HEK293 (cell line): ENCODE results near the gene ENHO.
A peak's percentile ranks its signal among the peaks of the same experiment; 100 is the strongest.

Experiments used
- ATF2 ChIP-seq: fragments of 450-650 bp; formaldehyde crosslinking; IDR thresholded peaks from 2 replicates; pipeline ENCODE4 v1.5.1; 2016; ENCODE audit warnings: missing biosample characterization, missing genetic modification characterization, low read depth
- FEZF1 ChIP-seq: fragments of 450-650 bp; formaldehyde crosslinking; IDR thresholded peaks from 2 replicates; pipeline ENCODE4 v1.5.1; 2016; ENCODE audit warnings: missing biosample characterization, missing genetic modification characterization
- GFI1B ChIP-seq: fragments of 450-650 bp; formaldehyde crosslinking; IDR thresholded peaks from 2 replicates; pipeline ENCODE4 v1.5.1; 2016; ENCODE audit warnings: missing biosample characterization, missing genetic modification characterization
- IKZF3 ChIP-seq: fragments of 450-650 bp; IDR thresholded peaks from 2 replicates; pipeline ENCODE4 v1.5.0; 2018; ENCODE audit warnings: missing biosample characterization, mild to moderate bottlenecking, missing genetic modification characterization, moderate library complexity
- KLF10 ChIP-seq: fragments of 450-650 bp; IDR thresholded peaks from 2 replicates; pipeline ENCODE4 v1.5.1; 2018; ENCODE audit warnings: missing biosample characterization, mild to moderate bottlenecking, missing genetic modification characterization
- SALL2 ChIP-seq: fragments of 450-650 bp; formaldehyde crosslinking; IDR thresholded peaks from 2 replicates; pipeline ENCODE4 v1.5.0; 2017; ENCODE audit warnings: missing biosample characterization, mild to moderate bottlenecking, missing genetic modification characterization, borderline replicate concordance
- SCRT1 ChIP-seq: fragments of 450-650 bp; formaldehyde crosslinking; IDR thresholded peaks from 2 replicates; pipeline ENCODE4 v1.5.1; 2016; ENCODE audit warnings: missing biosample characterization, missing genetic modification characterization, borderline replicate concordance
- SP2 ChIP-seq: fragments of 450-650 bp; formaldehyde crosslinking; IDR thresholded peaks from 2 replicates; pipeline ENCODE4 v1.5.1; 2016; ENCODE audit warnings: missing biosample characterization, missing genetic modification characterization
- ZBTB1 ChIP-seq: fragments of 450-650 bp; formaldehyde crosslinking; IDR thresholded peaks from 2 replicates; pipeline ENCODE4 v1.5.1; 2016; ENCODE audit warnings: missing biosample characterization, missing genetic modification characterization
- ZIC2 ChIP-seq: fragments of 450-650 bp; formaldehyde crosslinking; IDR thresholded peaks from 2 replicates; pipeline ENCODE4 v1.5.1; 2016; ENCODE audit warnings: missing biosample characterization, missing genetic modification characterization
- ZNF10 ChIP-seq: fragments of 450-650 bp; formaldehyde crosslinking; IDR thresholded peaks from 2 replicates; pipeline ENCODE4 v1.5.1; 2017; ENCODE audit warnings: missing biosample characterization, missing genetic modification characterization
- ZNF121 ChIP-seq: fragments of 450-650 bp; formaldehyde crosslinking; IDR thresholded peaks from 2 replicates; pipeline ENCODE4 v1.5.1; 2016; ENCODE audit warnings: missing biosample characterization, missing genetic modification characterization
- ZNF133 ChIP-seq: fragments of 450-650 bp; formaldehyde crosslinking; IDR thresholded peaks from 2 replicates; pipeline ENCODE4 v1.5.1; 2016; ENCODE audit warnings: missing biosample characterization, missing genetic modification characterization
- ZNF157 ChIP-seq: fragments of 450-650 bp; formaldehyde crosslinking; IDR thresholded peaks from 2 replicates; pipeline ENCODE4 v1.5.1; 2016; ENCODE audit warnings: missing biosample characterization, missing genetic modification characterization
- ZNF214 ChIP-seq: fragments of 450-650 bp; formaldehyde crosslinking; IDR thresholded peaks from 2 replicates; pipeline ENCODE4 v1.5.1; 2017; ENCODE audit warnings: missing biosample characterization, mild to moderate bottlenecking, missing genetic modification characterization, borderline replicate concordance
- ZNF280D ChIP-seq: fragments of 450-650 bp; formaldehyde crosslinking; IDR thresholded peaks from 2 replicates; pipeline ENCODE4 v1.5.1; 2016; ENCODE audit warnings: missing biosample characterization, missing genetic modification characterization
- ZNF292 ChIP-seq: fragments of 450-650 bp; formaldehyde crosslinking; IDR thresholded peaks from 2 replicates; pipeline ENCODE4 v1.5.1; 2016; ENCODE audit warnings: low read depth, missing biosample characterization, missing genetic modification characterization, borderline replicate concordance
- ZNF341 ChIP-seq: fragments of 450-650 bp; formaldehyde crosslinking; IDR thresholded peaks from 2 replicates; pipeline ENCODE4; 2016; ENCODE audit warnings: low read depth, missing biosample characterization, missing genetic modification characterization
- ZNF391 ChIP-seq: fragments of 450-650 bp; formaldehyde crosslinking; IDR thresholded peaks from 2 replicates; pipeline ENCODE4 v1.5.1; 2016; ENCODE audit warnings: low read depth, missing biosample characterization, missing genetic modification characterization, borderline replicate concordance
- ZNF426 ChIP-seq: fragments of 450-650 bp; formaldehyde crosslinking; IDR thresholded peaks from 2 replicates; pipeline ENCODE4 v1.5.1; 2017; ENCODE audit warnings: missing biosample characterization, missing genetic modification characterization, mild to moderate bottlenecking, inconsistent platforms, moderate library complexity
- ZNF433 ChIP-seq: fragments of 450-650 bp; formaldehyde crosslinking; IDR thresholded peaks from 2 replicates; pipeline ENCODE4 v1.5.1; 2016; ENCODE audit warnings: missing biosample characterization, missing genetic modification characterization, low read depth
- ZNF501 ChIP-seq: fragments of 450-650 bp; formaldehyde crosslinking; IDR thresholded peaks from 2 replicates; pipeline ENCODE4 v1.5.1; 2016; ENCODE audit warnings: missing biosample characterization, missing genetic modification characterization
- ZNF530 ChIP-seq: fragments of 450-650 bp; formaldehyde crosslinking; IDR thresholded peaks from 2 replicates; pipeline ENCODE4 v1.5.1; 2016; ENCODE audit warnings: low read depth, missing biosample characterization, missing genetic modification characterization
- ZNF549 ChIP-seq: fragments of 450-650 bp; IDR thresholded peaks from 2 replicates; pipeline ENCODE4 v1.5.1; 2018; ENCODE audit warnings: missing biosample characterization, missing genetic modification characterization, mild to moderate bottlenecking, inconsistent platforms, moderate library complexity
- ZNF561 ChIP-seq: fragments of 450-650 bp; IDR thresholded peaks from 2 replicates; pipeline ENCODE4 v1.5.1; 2018; ENCODE audit warnings: missing biosample characterization, missing genetic modification characterization, borderline replicate concordance
- ZNF629 ChIP-seq: fragments of 450-650 bp; formaldehyde crosslinking; IDR thresholded peaks from 2 replicates; pipeline ENCODE4 v1.5.1; 2017; ENCODE audit warnings: missing biosample characterization, missing genetic modification characterization
- ZNF660 ChIP-seq: fragments of 450-650 bp; IDR thresholded peaks from 2 replicates; pipeline ENCODE4 v1.5.1; 2018; ENCODE audit warnings: missing biosample characterization, mild to moderate bottlenecking, missing genetic modification characterization
- ZNF777 ChIP-seq: fragments of 450-650 bp; formaldehyde crosslinking; IDR thresholded peaks from 2 replicates; pipeline ENCODE4 v1.5.1; 2017; ENCODE audit warnings: missing biosample characterization, missing genetic modification characterization, borderline replicate concordance
- ZNF785 ChIP-seq: fragments of 450-650 bp; formaldehyde crosslinking; IDR thresholded peaks from 2 replicates; pipeline ENCODE4 v1.5.1; 2016; ENCODE audit warnings: missing biosample characterization, missing genetic modification characterization
- ZNF791 ChIP-seq: fragments of 450-650 bp; formaldehyde crosslinking; IDR thresholded peaks from 2 replicates; pipeline ENCODE4 v1.5.1; 2016; ENCODE audit warnings: missing biosample characterization, missing genetic modification characterization
- ZSCAN18 ChIP-seq: fragments of 450-650 bp; formaldehyde crosslinking; IDR thresholded peaks from 2 replicates; pipeline ENCODE4 v1.5.1; 2016; ENCODE audit warnings: missing biosample characterization, missing genetic modification characterization
- TF ChIP-seq, protein P1 (sequence below): fragments of 450-650 bp; formaldehyde crosslinking; IDR thresholded peaks from 2 replicates; pipeline ENCODE4 v1.5.1; 2016; ENCODE audit warnings: missing biosample characterization, missing genetic modification characterization, low read depth

The ENHO gene

GRCh38 chr9:34479431-34479866, 43.3 kb downstream of the ENHO start (continued):
- TF ChIP-seq KLF10 (tag by site-specific recombination) (peak; percentile 44; the same call in 1 of the 2 replicates), ZNF629 (tag by site-specific recombination) (0 out of 2 replicates have a peak, but pooled peaks have one; percentile 23), ZNF791 (tag by site-specific recombination) (no peak), SALL2 (tag by site-specific recombination) (no peak), ATF2 (tag by site-specific recombination) (no peak), ZNF530 (no peak), ZNF785 (tag by site-specific recombination) (no peak), ZNF501 (0 out of 2 replicates have a peak, but pooled peaks have one; percentile 62), ZNF133 (tag by site-specific recombination) (no peak), ZNF292 (tag by site-specific recombination) (no peak), ZNF433 (tag by site-specific recombination) (no peak), ZBTB1 (tag by site-specific recombination) (no peak), ZNF121 (tag by site-specific recombination) (no peak), FEZF1 (tag by site-specific recombination) (peak; percentile 94), ZIC2 (tag by site-specific recombination) (no peak), ZNF549 (peak; percentile 46; the same call in 1 of the 2 replicates), SCRT1 (no peak), SP2 (no peak), ZNF391 (tag by site-specific recombination) (0 out of 2 replicates have a peak, but pooled peaks have one; percentile 61), ZNF660 (tag by site-specific recombination) (no peak), ZNF426 (tag by site-specific recombination) (no peak), ZNF341 (tag by site-specific recombination) (no peak), ZNF280D (tag by site-specific recombination) (no peak), ZNF777 (no peak), ZSCAN18 (no peak), ZNF561 (tag by site-specific recombination) (0 out of 2 replicates have a peak, but pooled peaks have one; percentile 47), ZNF157 (tag by site-specific recombination) (no peak), GFI1B (tag by site-specific recombination) (no peak), IKZF3 (tag by site-specific recombination) (0 out of 2 replicates have a peak, but pooled peaks have one; percentile 13), ZNF214 (tag by site-specific recombination) (no peak), ZNF10 (tag by site-specific recombination) (0 out of 2 replicates have a peak, but pooled peaks have one; percentile 10)
- TF ChIP-seq, protein P1, sequence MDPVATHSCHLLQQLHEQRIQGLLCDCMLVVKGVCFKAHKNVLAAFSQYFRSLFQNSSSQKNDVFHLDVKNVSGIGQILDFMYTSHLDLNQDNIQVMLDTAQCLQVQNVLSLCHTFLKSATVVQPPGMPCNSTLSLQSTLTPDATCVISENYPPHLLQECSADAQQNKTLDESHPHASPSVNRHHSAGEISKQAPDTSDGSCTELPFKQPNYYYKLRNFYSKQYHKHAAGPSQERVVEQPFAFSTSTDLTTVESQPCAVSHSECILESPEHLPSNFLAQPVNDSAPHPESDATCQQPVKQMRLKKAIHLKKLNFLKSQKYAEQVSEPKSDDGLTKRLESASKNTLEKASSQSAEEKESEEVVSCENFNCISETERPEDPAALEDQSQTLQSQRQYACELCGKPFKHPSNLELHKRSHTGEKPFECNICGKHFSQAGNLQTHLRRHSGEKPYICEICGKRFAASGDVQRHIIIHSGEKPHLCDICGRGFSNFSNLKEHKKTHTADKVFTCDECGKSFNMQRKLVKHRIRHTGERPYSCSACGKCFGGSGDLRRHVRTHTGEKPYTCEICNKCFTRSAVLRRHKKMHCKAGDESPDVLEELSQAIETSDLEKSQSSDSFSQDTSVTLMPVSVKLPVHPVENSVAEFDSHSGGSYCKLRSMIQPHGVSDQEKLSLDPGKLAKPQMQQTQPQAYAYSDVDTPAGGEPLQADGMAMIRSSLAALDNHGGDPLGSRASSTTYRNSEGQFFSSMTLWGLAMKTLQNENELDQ (tag by site-specific recombination) = peak; percentile 39; the same call in 1 of the 2 replicates
